RWPE1 (cell line): ENCODE results near the gene SPDYE6.
"Not testable (repeated sequence)": the region's sequence is repeated elsewhere in the genome, so short reads cannot be mapped to it uniquely, and the experiment has no call there.

Experiments used
- CTCF ChIA-PET: fragments of 350-600 bp; sonication (Branson Sonifier 250); formaldehyde crosslinking; extraction: SDS; loops from one replicate; lab custom pipeline; 2021; lab: Yijun Ruan, JAX
- POLR2A ChIA-PET: fragments of 400-600 bp; formaldehyde crosslinking; extraction: SDS; loops from one replicate; lab custom pipeline; 2020; ENCODE audit warnings: antibody characterized with exemption; ENCODE audit not compliant: low non-redundant PET; lab: Yijun Ruan, JAX
- DNase-seq: peaks from one replicate; pipeline ENCODE4 v3.0.0; 2012; ENCODE audit warnings: low spot score
- H3K27ac ChIP-seq: fragments of 450-650 bp; 2 replicates; pipeline ENCODE4 v1.5.1; 2017
- TF ChIP-seq, protein P1 (sequence below): fragments of 450-650 bp; conservative IDR thresholded peaks from 2 replicates; pipeline ENCODE4 v1.5.1; 2017; ENCODE audit warnings: low read depth, mild to moderate bottlenecking

The SPDYE6 gene

DNA sequence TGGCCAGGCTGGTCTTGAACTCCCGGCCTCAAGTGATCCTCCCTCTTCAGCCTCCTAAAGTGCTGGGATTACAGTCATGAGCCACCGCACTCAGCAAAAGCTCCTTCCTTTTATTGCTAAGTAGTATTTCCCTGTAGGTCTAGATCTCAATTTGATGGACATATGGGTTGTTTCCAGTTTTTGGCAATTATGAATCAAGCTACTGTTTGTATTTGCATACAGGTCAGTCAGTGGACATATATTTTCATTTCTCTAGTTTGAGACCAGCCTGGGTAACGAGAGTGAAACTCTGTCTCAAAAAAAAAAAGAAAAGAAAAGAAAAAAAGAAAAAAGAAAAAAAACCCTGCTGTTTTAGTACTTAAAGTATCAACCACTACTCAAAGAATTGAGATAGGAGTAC is 33.6 kb upstream of the SPDYE6 start:
- POLR2A ChIA-PET: no interaction called here
- CTCF ChIA-PET: interaction anchor here (0.7 to 1.6 kb wide), 5 partner anchors 15 to 113 kb away, joined by 3 to 7 read pairs (median 4); no protein-coding TSS in a partner anchor
- no peak overlapping the region for H3K27ac ChIP-seq
- DNase-seq: no peak
- TF ChIP-seq, protein P1, sequence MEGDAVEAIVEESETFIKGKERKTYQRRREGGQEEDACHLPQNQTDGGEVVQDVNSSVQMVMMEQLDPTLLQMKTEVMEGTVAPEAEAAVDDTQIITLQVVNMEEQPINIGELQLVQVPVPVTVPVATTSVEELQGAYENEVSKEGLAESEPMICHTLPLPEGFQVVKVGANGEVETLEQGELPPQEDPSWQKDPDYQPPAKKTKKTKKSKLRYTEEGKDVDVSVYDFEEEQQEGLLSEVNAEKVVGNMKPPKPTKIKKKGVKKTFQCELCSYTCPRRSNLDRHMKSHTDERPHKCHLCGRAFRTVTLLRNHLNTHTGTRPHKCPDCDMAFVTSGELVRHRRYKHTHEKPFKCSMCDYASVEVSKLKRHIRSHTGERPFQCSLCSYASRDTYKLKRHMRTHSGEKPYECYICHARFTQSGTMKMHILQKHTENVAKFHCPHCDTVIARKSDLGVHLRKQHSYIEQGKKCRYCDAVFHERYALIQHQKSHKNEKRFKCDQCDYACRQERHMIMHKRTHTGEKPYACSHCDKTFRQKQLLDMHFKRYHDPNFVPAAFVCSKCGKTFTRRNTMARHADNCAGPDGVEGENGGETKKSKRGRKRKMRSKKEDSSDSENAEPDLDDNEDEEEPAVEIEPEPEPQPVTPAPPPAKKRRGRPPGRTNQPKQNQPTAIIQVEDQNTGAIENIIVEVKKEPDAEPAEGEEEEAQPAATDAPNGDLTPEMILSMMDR: no peak

DNA sequence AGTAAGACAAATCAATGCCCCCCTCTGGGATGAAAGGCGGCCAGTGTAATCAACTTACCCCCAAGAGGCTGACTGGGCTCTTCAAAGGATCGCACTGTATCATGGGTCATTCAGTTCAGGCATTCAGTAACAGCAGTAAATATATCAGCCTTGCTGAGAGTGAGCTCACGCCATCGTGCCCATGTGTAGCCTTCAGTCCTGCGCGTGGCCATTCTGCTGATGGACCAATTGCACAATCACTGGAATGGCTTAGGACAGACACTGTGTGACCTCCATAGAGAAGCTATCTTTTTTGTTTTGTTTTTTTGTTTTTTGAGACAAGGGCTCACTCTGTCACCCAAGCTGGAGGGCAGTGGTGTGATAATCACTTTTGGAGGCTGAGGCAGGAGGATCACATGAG is 30.8 kb upstream of the SPDYE6 start:
- no peak overlapping the region for H3K27ac ChIP-seq
- ChIA-PET POLR2A (no interaction called here), CTCF (no interaction called here)
- no peak for DNase-seq
- TF ChIP-seq, protein P1: no peak

DNA sequence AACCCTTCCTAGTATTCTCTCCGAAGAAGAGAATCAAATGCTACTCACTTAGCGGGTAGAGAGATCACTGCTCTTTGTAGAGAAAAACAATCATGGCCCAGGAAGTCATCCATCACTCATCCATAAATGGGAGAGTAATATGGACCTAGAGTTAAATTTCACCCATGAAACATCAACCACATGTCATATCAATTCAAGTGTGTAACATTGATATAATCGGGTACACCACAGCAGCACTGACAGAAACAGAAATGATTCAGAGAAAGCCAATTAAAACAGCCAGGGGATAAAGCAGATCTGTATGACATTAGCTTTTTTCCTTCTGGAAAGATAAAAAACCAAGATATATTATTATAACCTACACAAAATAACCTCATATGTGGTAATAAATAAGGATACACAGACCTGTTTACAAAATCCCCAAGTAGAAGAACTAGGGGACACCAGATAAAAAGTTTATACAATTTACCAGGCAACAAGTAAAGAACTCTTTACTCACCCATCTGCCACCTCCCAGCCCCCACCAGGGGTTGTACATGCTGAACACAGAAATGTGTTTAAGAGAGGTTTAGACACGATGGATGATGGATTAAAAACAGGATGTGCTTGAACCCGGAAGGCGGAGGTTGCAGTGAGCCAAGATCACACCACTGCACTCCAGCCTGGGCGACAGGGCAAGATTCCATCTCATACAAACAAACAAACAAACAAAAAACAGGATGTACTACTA is 25.6 kb upstream of the SPDYE6 start:
- POLR2A ChIA-PET, DNase-seq, CTCF ChIA-PET, H3K27ac ChIP-seq: not testable (repeated sequence)

DNA sequence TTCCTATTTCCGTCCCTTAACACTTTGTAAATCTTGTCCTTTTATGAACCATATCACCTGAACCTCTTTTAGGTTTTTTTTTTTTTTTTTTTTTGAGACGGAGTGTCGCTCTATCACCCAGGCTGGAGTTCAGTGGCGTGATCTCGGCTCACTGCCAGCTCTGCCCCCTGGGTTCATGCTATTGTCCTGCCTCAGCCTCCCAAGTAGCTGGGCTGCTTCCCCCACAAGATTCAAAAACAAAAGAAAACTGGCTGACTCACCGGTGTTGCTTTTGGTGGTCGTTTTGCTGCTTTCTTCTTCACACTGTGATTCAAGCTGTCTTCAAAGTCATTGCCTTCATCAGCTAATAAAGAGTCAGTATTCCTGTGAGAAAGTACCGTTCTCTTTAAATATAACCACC is 24.6 kb upstream of the SPDYE6 start:
- POLR2A ChIA-PET, H3K27ac ChIP-seq, DNase-seq: not testable (repeated sequence)
- CTCF ChIA-PET: interaction anchor here (0.6 kb wide), 1 partner anchor 63 kb away, joined by 4 read pairs; no protein-coding TSS in a partner anchor

DNA sequence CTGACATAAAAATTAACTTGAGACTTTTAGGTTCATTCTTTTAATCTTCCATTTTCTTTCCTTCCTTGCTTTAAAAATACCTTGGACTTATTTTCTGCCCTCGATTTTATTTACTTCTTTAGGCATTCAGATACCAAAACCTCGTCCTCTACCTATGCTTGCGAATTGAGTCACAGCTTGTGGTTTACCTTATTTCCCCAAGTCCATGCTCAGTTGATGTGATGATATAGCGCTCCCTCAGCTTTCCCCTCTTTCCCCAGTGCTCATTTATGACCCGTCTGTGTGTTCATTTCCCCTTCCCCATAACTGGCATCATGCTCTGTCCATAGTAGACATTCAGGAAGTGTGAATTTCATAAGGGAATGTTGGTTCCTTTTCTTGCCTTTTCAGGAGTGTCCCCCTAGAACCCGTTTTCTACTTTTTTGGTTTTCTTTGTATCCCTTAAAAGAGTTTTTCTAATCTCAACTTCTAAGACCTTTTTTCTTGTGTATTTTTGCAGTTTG is 20.8 kb upstream of the SPDYE6 start:
- no peak overlapping the region for H3K27ac ChIP-seq
- TF ChIP-seq, protein P1: no peak
- ChIA-PET CTCF (no interaction called here), POLR2A (no interaction called here)
- DNase-seq: no peak

DNA sequence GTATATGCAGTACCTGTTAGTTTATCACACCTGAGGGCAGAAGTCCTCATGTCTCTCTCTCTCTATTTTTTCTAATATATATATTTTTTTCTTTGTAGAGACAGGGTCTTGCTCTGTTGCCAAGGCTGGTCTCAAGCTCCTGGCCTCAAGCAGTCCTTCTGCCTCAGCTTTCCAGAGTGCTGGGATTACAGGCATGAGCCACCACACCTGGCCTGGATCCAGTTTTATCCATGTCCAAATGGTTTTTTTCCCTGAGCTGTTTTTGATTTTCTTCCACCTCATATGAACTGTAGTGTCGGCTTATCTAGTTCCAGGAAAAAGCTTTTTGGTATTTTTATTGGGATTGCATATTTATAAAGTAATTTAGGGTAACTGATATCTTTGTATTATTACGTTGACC is 16.6 kb upstream of the SPDYE6 start:
- H3K27ac ChIP-seq, CTCF ChIA-PET, DNase-seq, POLR2A ChIA-PET: not testable (repeated sequence)

DNA sequence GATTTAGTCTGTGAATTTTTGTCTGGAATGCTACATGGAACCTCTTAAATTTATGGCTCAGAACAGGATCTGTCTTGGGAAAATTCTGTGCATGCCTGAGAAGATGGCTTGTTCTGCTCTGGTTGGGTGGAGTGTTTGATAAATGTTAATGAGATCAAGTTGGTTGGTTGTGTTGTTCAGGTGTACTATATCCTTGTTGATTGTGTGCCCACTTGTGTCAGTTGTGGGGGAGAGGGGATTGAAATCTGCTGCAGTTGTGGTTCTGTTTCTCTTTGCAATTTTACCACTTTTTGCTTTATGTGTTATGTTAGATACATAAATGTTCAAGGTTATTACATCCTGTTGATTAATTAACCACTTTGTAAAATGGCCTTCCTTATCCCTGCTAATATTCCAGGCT is 13.8 kb upstream of the SPDYE6 start:
- DNase-seq, POLR2A ChIA-PET, CTCF ChIA-PET, H3K27ac ChIP-seq: not testable (repeated sequence)

DNA sequence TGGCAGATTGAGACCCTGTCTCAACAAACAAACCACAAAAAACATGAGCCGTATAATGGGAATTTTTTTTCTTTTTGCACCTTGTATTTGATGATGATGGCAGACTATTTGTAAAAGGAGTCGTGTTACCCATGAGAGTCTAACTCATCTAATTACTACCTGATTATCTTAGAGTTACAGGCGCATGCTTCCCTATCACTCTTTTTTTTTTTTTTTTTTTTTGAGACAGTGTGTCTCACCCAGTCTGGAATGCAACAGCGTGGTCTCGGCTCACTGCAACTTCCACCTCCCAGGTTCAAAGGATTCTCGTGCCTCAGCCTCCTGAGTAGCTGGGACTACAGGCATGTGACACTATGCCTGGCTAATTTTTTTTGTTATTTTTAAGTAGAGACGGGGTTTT is 9.1 kb upstream of the SPDYE6 start:
- DNase-seq, CTCF ChIA-PET, H3K27ac ChIP-seq, POLR2A ChIA-PET: not testable (repeated sequence)

DNA sequence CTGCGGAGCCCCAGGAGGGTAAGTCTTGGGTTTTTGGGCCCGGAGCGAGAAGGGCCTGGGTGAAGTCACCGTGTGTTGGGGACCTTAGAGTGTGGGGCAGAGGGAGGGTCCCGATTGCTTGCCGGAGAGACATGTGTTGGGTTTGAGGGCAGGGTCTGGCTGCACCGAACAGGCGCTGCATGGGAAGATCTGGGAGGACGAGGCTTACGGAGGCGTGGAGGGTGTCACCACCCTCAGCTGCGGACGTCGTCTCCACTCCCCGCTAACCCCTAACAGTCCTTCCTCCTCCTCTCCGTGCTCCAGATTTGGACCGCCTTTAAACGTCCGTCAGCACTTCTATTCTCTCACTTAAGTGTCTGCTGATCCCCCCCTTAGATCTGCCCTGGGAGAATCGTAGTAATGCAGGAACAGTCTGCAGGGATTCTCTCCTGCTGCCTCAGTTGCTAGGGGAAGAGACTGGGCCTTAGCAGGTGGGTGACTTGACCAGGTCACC is 8.2 kb upstream of the SPDYE6 start:
- H3K27ac ChIP-seq: peak overlapping the region; percentile 81
- POLR2A ChIA-PET, DNase-seq: not testable (repeated sequence)
- CTCF ChIA-PET: interaction anchor here (0.6 to 0.7 kb wide), 2 partner anchors 19 to 858 kb away, joined by 4 read pairs; no protein-coding TSS in a partner anchor

DNA sequence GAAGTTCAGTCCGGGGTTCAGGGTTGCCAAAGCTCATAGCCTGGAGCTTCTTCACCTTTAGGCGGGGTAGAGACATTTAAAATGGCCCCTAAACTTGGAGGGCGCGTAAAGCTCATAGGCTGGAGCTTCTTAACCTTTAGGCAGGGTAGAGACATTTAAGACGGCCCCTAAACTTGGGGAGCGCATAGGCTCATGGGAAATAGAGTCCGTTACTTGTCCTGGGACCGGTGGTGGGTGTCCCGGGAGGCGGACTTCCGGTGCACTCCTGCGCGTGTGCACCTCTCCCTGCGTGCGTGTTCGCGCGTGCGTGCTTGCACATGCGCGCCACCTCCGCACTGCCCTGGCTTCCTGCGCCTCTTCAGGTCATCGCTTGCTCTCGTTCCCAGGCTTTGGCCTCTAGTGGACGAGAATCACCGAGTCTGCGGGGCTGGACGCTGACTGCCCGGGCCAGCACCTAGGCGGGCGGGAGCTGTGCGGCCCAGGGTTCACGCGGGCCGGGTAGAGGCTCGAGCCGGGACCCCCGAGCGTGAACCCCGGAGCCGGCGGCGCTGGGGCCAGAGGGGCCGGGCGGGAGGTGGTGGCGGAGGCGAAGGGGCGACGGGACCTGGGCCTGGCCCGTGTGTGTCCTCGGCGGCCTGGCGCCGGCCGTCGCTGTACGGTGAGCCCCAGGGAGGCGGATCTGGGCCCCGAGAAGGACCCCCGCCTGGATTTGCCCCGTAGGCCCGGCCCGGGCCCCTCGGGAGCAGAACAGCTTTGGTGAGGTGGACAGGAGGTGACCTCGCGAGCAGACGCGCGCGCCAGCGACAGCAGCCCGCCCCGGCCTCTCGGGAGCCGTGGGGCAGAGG is 7.5 kb upstream of the SPDYE6 start:
- CTCF ChIA-PET: interaction anchor here (0.6 to 0.7 kb wide), 2 partner anchors 20 to 857 kb away, joined by 4 read pairs; no protein-coding TSS in a partner anchor
- POLR2A ChIA-PET: not testable (repeated sequence)
- H3K27ac ChIP-seq: peak overlapping the region; percentile 81
- DNase-seq: peak; percentile 77

DNA sequence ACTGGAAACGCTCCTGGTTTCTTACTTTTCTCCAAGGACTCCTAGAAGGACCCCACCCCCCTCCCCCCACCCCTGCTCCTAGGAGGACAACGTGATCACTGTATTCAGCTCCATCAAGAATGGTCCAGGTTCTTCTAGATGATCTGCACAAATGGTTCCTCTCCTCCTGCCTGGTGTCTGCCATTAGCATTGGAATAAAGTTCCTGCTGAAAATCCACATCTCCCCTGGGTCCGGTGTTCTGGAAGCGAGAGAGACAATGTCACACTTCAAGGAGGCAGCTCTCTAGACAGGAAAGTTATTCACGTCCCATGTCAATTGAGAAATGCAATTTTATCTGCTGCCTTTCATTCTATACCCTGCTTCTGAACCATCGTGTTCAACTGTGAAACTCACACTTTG is 9.3 kb downstream of the SPDYE6 start:
- POLR2A ChIA-PET, CTCF ChIA-PET, DNase-seq, H3K27ac ChIP-seq: not testable (repeated sequence)

DNA sequence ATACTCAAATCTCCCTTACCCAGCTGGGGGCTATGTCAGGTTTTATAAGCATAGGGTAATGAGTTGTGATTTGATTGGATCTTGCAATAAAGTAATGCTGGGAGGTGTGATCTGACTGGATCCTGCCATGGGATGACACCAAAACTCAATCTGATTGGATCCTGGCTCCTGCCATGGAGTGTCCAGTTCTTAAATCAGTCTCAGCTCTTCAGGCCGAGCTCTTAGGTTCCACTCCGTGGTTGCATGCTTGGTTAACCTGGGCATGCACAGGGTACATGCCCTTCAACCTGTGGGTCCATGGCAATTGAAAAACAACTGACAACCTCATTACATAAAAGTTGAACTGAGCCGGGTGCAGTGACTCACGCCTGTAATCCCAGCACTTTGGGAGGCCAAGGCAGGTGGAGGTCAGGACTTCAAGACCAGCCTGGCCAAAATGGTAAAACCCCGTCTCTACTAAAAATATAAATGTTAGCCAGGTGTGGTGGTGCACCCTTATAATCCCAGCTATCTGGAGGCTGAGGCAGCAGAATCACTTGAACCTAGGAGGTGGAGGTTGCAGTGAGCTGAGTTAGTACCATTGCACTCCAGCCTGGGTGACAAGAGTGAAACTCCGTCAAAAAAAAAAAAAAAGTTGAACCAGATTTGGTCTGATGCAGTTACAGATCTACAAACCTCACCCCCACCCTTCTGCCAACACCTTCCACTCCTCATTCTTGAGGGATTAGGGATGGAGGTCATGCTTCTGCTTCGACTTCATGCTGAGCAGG is 15.5 kb downstream of the SPDYE6 start:
- H3K27ac ChIP-seq, POLR2A ChIA-PET, DNase-seq, CTCF ChIA-PET: not testable (repeated sequence)
